Prostate gland (tissue), 2 donors: ENCODE data around the gene CRTC1.

Source experiments
- CTCF ChIP-seq, 4 experiments: fragments of 200-600 bp in 2 of 4; fragments of 450-650 bp in 2 of 4; sonication (generic) in 2 of 4; IDR thresholded peaks; 1 replicate in 3 of 4; 2 replicates in 1 of 4; pipeline ENCODE4 v1.5.1; 2016 to 2019; ENCODE audit warnings: antibody characterized with exemption in 4 of 4, mild to moderate bottlenecking in 2 of 4, moderate library complexity in 2 of 4
- POLR2A ChIP-seq: fragments of 450-650 bp; IDR thresholded peaks from one replicate; pipeline ENCODE4 v1.6.1; 2016; ENCODE audit warnings: antibody characterized with exemption, mild to moderate bottlenecking

GRCh38 chr19:18639706-18640243, 43.7 kb upstream of the CRTC1 start:
- no peak for TF ChIP-seq POLR2A
- TF ChIP-seq CTCF (IDR thresholded peaks at IDR 0.05): no peak
